GM18499 (cell line): Measurements from ENCODE around the gene RNF112.
"Not testable (repeated sequence)": the region's sequence is repeated elsewhere in the genome, so short reads cannot be mapped to it uniquely, and the experiment has no call there.

ENCODE experiments used
- ATAC-seq: cut with Tn5 transposase; IDR thresholded peaks from one replicate; pipeline ENCODE4 v1.9.1; 2021; ENCODE audit warnings: moderate number of reproducible peaks; ENCODE audit not compliant: insufficient read depth, unreplicated experiment

Gene RNF112

GRCh38 chr17:19445105-19445504, 34.1 kb downstream of the RNF112 start:
- ATAC-seq, result no peak

GRCh38 chr17:19446577-19446976, 35.5 kb downstream of the RNF112 start:
- ATAC-seq, result not testable (repeated sequence)

GRCh38 chr17:19447085-19447583, 36.1 kb downstream of the RNF112 start:
- no peak for ATAC-seq

- no peak for ATAC-seq
Measured at GRCh38 chr17:19448341-19449268, 37.6 kb downstream of the RNF112 start.

GRCh38 chr17:19449656-19450055, 38.6 kb downstream of the RNF112 start:
- no peak for ATAC-seq

GRCh38 chr17:19453296-19453695, 42.3 kb downstream of the RNF112 start:
- ATAC-seq, result no peak

GRCh38 chr17:19454074-19454473, 43.0 kb downstream of the RNF112 start:
- no peak for ATAC-seq

- ATAC-seq, result no peak
Measured at GRCh38 chr17:19456016-19456927, 45.2 kb downstream of the RNF112 start.

- no peak for ATAC-seq
Measured at GRCh38 chr17:19457046-19457445, 46.0 kb downstream of the RNF112 start.

GRCh38 chr17:19457830-19458271, 46.8 kb downstream of the RNF112 start:
- no peak for ATAC-seq

GRCh38 chr17:19458481-19458880, 47.4 kb downstream of the RNF112 start:
- ATAC-seq, result not testable (repeated sequence)

- not testable (repeated sequence) for ATAC-seq
Measured at GRCh38 chr17:19459018-19459655, 48.1 kb downstream of the RNF112 start.

GRCh38 chr17:19460700-19461099, 49.7 kb downstream of the RNF112 start:
- no peak for ATAC-seq

GRCh38 chr17:19461116-19461515, 50.1 kb downstream of the RNF112 start:
- no peak for ATAC-seq

- ATAC-seq, result no peak
Measured at GRCh38 chr17:19461681-19462080, 50.6 kb downstream of the RNF112 start.

- not testable (repeated sequence) for ATAC-seq
Measured at GRCh38 chr17:19462456-19463035, 51.5 kb downstream of the RNF112 start.

- no peak for ATAC-seq
Measured at GRCh38 chr17:19464031-19465026, 53.3 kb downstream of the RNF112 start.
